NB4 (cell line): ENCODE results near the gene BCL7C.

Experiments used
- POLR2A ChIP-seq: IDR thresholded peaks from 2 replicates; pipeline ENCODE4 v1.6.1; 2011; ENCODE audit warnings: mild to moderate bottlenecking; ENCODE audit not compliant: insufficient read length; ENCODE audit errors: extremely low read depth
- TF ChIP-seq, protein P1 (sequence below): IDR thresholded peaks from one replicate; pipeline ENCODE4 v1.5.1; 2012; ENCODE audit warnings: low read depth, low read length
- TF ChIP-seq, protein P2 (sequence below): IDR thresholded peaks from 2 replicates; pipeline ENCODE4 v1.6.1; 2011; ENCODE audit warnings: low read depth, low read length

DNA sequence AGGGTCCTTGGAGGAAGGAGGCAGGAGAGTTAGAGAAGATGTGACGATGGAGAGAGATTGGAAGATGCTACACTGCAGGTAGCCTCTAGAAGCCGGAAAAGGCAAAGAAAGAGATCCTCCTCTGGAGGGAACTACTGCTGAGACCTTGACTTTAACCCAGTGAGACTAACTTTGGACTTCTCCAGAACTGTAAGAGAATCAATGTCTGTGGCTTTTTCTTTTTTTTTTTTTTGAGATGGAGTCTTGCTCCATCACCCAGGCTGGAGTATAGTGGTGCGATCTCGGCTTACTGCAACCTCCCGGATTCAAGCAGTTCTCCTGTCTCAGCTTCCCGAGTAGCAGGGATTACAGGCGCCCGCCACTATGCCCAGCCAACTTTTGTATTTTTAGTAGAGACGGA is 8.7 kb downstream of the BCL7C start:
- TF ChIP-seq, protein P1, sequence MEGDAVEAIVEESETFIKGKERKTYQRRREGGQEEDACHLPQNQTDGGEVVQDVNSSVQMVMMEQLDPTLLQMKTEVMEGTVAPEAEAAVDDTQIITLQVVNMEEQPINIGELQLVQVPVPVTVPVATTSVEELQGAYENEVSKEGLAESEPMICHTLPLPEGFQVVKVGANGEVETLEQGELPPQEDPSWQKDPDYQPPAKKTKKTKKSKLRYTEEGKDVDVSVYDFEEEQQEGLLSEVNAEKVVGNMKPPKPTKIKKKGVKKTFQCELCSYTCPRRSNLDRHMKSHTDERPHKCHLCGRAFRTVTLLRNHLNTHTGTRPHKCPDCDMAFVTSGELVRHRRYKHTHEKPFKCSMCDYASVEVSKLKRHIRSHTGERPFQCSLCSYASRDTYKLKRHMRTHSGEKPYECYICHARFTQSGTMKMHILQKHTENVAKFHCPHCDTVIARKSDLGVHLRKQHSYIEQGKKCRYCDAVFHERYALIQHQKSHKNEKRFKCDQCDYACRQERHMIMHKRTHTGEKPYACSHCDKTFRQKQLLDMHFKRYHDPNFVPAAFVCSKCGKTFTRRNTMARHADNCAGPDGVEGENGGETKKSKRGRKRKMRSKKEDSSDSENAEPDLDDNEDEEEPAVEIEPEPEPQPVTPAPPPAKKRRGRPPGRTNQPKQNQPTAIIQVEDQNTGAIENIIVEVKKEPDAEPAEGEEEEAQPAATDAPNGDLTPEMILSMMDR, result no peak
- no peak for TF ChIP-seq POLR2A
- TF ChIP-seq, protein P2, sequence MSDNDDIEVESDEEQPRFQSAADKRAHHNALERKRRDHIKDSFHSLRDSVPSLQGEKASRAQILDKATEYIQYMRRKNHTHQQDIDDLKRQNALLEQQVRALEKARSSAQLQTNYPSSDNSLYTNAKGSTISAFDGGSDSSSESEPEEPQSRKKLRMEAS, result no peak
